GM19438 (cell line): ENCODE data around the gene ITPKB.

Experiments used
- ATAC-seq: cut with Tn5 transposase; IDR thresholded peaks from one replicate; pipeline ENCODE4 v1.9.1; 2021; ENCODE audit warnings: low read depth; ENCODE audit not compliant: unreplicated experiment

ITPKB gene

GRCh38 chr1:226672339-226672762 is 66.7 kb downstream of the ITPKB start:
- no peak for ATAC-seq

DNA sequence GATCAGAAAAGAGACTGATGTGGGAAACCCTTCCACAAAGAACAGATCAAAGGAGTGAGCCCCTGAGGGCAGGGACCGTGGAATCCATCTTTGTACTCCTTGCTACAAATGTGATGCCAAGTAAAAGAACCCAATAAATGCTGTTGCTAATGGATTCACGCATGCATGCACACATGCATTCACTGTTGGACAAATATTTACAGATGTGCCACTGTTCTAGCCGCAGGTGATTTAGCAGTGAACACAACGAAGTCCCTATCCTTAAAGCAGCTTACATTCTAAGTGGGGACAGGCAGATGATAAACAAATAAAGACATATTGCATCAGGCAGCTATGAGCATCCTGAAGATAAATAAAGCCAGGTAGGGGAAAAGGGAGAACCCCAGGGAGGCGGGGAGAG is 67.8 kb downstream of the ITPKB start:
- ATAC-seq = no peak

DNA sequence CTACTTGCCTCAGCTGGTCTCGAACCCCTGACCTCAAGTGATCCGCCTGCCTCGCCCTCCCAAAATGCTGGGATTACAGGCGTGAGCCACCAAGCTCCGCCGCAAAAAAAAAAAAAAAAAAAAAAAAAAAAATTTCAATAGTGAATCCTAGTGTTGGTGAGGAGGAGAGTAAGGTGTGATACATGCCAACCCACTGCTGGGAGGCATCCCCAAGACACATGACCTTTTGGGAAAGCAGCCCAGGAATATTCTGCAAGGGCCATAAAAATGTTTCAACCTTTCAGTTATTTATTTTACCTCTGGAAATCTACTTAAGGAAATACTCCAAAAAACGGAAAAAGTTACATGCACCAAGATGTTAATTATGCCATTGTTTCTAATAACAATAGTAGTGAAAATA is 69.0 kb downstream of the ITPKB start:
- no peak for ATAC-seq

DNA sequence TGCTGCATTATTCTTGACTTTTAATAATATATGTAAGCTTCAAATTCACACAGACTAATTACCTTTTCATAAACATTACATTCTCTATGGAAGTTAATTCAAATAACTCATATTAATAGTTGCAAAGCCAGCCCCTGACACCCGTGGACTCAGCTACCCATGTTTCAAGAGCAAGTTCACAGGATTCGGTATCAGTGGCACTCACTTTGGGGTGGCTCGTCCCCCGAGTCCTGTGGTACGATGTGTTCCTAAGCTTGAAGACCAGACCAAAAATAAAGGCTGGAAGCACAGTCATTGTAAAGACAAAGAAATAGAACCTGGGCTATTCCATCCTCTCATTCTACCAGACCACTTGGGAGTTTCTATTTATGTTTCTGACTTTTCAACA is 70.9 kb downstream of the ITPKB start:
- ATAC-seq = no peak

GRCh38 chr1:226666692-226667091 is 72.4 kb downstream of the ITPKB start:
- ATAC-seq = no peak

DNA sequence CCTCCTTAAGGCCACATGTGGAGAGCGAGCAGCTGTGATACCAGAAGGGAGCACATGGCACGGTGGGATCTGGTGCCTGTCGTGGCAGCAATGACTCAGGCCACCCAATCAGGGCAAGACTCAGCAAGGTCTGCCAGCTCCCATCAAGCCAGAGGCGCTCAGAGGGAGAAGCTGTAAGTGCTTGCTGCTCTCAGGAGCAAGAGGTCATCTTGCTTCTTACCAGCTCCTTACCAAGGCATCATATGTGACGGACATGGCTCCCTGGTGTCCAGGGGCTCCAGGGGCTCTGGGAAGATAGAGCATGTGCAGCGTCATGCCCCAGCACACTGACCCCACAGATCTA is 72.9 kb downstream of the ITPKB start:
- no peak for ATAC-seq

DNA sequence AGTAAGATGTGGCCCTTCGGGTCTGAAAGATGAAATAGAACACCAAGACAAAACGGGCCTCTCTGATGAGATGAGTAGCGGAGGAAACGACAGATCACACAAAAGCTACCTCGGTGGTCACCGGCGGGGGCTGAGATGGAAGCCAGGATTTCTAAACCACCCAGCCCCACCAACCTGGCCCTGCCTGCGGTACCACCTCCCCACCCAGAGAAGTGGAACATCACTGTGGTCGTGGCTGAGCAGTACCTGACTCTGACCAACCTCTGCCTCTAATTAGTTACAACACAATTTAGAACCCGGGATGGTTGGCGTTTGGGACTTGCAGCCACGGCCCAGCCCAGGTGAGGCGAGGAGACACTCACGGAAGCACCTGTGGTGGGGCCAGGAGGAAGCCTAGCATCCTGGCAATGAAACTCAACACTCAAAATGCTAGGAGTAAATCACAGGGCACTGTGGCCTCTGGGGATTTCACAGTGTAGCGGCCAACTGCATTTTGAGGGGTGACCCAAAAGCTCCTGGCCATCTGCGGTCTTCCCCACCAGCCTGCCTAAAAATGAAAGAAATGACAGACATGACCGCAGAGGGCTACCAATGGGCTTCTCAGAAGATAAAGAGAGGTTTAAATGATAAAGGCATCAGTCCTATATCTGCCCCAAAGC is 73.4 kb downstream of the ITPKB start:
- no peak for ATAC-seq

GRCh38 chr1:226664413-226665101 is 74.5 kb downstream of the ITPKB start:
- ATAC-seq = no peak

GRCh38 chr1:226663327-226663704 is 75.8 kb downstream of the ITPKB start:
- ATAC-seq = no peak

- peak; percentile 92 for ATAC-seq
Observed at GRCh38 chr1:226662642-226663326, 76.3 kb downstream of the ITPKB start.

GRCh38 chr1:226661965-226662364 is 77.1 kb downstream of the ITPKB start:
- no peak for ATAC-seq

DNA sequence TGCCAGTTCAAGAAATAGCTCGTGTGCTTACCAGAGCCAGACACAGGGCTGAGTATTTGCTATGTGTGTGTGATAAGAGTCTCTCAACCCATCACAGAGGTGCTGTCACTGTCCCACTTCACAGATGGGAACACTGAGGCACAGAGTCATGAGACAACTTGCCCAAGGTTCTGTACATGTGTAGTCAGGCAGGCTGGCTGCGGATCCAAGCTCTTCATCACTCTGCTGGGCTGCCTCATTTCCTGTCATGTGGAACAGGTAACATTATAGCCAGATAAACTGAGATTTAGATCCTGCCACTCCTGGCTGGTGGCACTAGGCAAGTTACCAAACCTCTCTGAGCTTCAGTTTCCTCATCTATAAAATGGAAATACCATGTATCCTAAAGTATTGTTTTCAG is 77.8 kb downstream of the ITPKB start:
- ATAC-seq = no peak

- ATAC-seq = no peak
Observed at GRCh38 chr1:226660410-226661182, 78.5 kb downstream of the ITPKB start.

GRCh38 chr1:226659641-226660040 is 79.4 kb downstream of the ITPKB start:
- no peak for ATAC-seq

DNA sequence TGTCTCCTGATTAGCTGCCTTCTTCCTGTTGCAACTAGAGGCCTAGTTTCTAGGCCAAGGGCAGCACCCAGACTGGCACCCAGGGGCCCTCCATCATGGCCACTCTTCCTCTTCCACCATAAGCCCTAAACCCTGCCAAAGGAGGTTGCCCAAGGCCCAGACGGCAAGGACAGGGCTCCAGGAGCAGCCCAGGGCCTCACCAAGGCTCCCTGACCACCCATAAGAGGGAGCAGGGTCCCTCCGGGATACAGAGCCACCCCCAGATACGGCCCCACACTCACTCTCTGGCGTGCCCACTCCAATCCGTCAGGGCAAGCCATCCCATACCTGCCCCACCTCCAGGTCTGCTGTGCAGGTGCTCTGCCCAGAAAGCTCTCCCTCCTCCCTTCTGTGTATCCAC is 79.9 kb downstream of the ITPKB start:
- ATAC-seq = no peak

DNA sequence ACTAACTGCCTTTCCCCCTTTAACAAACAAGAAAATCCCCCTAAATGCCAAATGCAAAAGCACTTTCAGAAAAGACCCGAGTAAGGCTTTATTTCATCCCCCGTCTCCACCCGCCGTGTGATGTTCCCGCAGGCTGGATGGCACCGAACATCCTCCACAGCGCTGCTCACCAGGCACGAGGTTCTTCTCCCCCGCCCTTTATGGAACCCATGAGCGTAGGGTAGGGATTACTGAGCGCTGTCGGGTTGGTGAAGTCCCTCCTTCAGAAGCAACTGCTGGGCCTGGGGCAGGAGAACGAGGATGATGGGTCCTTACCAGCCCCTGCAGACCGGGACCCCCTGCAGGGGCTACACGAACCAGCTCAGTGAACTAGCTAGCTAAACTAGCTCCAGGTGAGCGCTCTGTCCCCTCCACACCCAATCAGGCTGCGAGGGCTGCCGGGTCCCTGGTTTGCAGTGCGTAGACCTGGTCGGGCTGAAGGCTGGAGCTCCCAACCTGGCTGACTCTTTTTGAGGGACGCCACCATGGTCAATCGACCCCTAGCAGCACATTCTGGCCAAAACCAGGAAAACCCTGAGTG is 80.4 kb downstream of the ITPKB start:
- no peak for ATAC-seq

DNA sequence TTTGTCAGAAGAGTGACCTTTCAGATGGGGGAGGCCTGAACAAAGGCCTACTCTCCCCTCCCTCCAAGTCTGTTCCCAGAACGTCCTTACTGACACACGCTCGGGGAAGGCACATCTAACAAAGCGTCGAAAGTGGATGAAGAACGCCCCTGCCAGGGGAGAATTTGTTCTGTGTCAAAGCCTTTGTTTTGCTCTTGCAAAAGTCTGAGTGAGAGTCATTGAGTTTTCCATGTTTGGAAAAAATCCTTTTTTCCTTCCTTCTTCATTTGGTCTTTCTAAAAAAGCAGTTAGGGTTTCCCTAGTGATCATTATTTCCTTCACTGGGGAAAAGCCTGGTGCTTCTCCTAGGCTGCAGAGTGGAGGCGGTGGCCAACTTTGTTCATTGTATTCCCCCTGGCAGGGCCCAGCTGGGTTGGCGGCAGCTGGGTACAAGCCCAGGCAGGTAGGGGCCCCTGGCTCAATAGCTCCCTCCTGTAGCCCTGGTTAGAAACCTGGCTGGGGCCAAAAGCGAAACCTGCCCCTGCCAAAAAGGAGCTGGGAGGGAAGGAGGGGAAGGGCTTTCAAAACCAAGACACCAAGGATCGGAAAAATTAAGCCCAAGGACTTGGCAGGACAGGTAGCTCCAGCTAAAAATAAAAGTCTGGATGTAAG is 81.1 kb downstream of the ITPKB start:
- ATAC-seq = no peak

DNA sequence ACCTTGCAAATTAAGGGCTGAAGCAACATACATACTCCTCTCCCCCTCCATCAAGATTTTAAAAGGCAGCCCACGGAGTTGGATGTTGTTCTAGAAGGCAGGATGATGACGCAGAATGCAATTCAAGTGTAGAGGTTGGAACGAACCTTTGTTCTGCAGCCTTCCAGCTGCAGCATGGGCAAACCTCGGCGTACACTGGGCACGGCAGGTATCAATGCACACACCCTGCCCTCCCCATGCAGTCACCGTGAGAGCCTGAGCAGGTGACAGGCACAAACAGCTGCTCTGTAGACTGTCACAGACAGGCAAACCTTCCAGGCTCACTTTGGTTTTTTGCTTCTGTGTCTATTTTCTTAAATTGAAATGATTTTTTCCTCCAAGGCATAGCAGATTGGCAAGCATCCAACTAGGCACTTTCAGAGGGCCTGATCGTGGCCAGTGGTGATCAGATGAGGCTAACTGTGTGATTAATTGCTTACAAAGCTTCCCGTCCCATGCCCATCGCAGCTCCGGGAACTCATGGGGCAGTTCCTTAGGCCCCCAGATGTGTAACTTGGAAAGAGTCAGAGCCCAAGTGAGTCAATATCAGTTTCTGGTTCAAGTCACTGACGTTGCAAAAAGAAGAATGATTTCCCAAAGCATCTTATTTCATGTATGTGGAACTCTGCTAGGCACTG is 82.3 kb downstream of the ITPKB start:
- ATAC-seq = no peak

DNA sequence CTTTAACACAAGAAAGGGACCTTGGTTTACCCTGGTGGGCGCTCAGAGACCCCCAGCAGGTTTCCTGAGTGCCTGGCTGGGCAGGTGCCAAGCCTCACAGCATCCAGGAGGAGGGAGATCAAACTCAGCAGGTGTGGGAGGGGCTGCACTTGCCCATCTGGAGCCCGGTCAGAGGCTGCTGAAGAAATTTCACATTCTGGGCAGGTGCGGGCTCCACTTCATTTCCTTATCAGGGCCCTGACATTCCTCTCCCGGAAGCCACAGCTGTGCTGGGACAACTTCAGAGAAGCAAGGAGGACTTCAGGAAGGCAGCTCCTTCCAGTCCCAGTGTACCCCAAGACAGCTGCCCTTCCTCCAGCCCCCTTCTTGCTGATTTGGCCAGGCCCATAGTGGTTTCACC is 82.9 kb downstream of the ITPKB start:
- ATAC-seq = no peak
